Measurements from ENCODE around the gene CITED1. TPM values are rescaled to one million over a fixed set of nuclear protein-coding genes. Genes with fewer than 3 reads are reported as not detected.

The CITED1 gene
- total and polyA plus RNA-seq, 2 of the 13 experiments (the other 11 are each of a cell fraction or from before 2014, with no cell fraction given): 0.09 TPM; not detected in 1

GRCh38 chrX:72258174-72258573, 47.5 kb downstream of the CITED1 start (continued):
- no peak for TF ChIP-seq YY1 (IDR thresholded peaks at IDR 0.05; ENCODE audit: insufficient read depth, insufficient replicate concordance, low read depth, low read length)
- no peak for TF ChIP-seq CCDC6 (CRISPR knock-in tag; IDR thresholded peaks at IDR 0.05)
- no peak for TF ChIP-seq ZFP36L2 (CRISPR knock-in tag; IDR thresholded peaks at IDR 0.05)
- TF ChIP-seq SAP130 (CRISPR knock-in tag; IDR thresholded peaks at IDR 0.05; ENCODE audit: low read depth): peak; percentile 40; the same call in 1 of the 2 replicates
- no peak for TF ChIP-seq ZNF207 (IDR thresholded peaks at IDR 0.05; ENCODE audit: borderline replicate concordance)
- no peak for TF ChIP-seq SOX13 (IDR thresholded peaks at IDR 0.05)
- TF ChIP-seq SOX13 (CRISPR knock-in tag; conservative IDR thresholded peaks at IDR 0.05 in 1 of 2, IDR thresholded peaks at IDR 0.05 in 1 of 2): 0 out of 4 replicates have a peak, but pooled peaks of 1 of the 2 experiments have one; percentile 9
- no peak for TF ChIP-seq ZNF34 (CRISPR knock-in tag; IDR thresholded peaks at IDR 0.05; ENCODE audit: borderline replicate concordance)
- TF ChIP-seq NFE2L1 (CRISPR knock-in tag; IDR thresholded peaks at IDR 0.05; ENCODE audit: borderline replicate concordance): no peak
- TF ChIP-seq ZNF670 (CRISPR knock-in tag; IDR thresholded peaks at IDR 0.05; ENCODE audit: borderline replicate concordance): no peak
- no peak for TF ChIP-seq ZNF567 (CRISPR knock-in tag; IDR thresholded peaks at IDR 0.05; ENCODE audit: borderline replicate concordance)
- peak; percentile 34; the same call in 1 of the 2 replicates for TF ChIP-seq RXRB (CRISPR knock-in tag; IDR thresholded peaks at IDR 0.05; ENCODE audit: borderline replicate concordance)
- no peak for TF ChIP-seq E2F1 (CRISPR knock-in tag; IDR thresholded peaks at IDR 0.05)
- TF ChIP-seq ATF5 (CRISPR knock-in tag; IDR thresholded peaks at IDR 0.05; ENCODE audit: low read depth): no peak
- no peak for TF ChIP-seq ZFP37 (CRISPR knock-in tag; IDR thresholded peaks at IDR 0.05; ENCODE audit: borderline replicate concordance)
- 0 out of 4 replicates have a peak, but pooled peaks of 1 of the 2 experiments have one; percentile 43 for TF ChIP-seq EP300 (IDR thresholded peaks at IDR 0.05; ENCODE audit: low read depth in 2 of 2, low read length in 2 of 2)
- no peak for TF ChIP-seq EP300 (CRISPR knock-in tag; IDR thresholded peaks at IDR 0.05; ENCODE audit: borderline replicate concordance)
- no peak for TF ChIP-seq ZNF414 (CRISPR knock-in tag; IDR thresholded peaks at IDR 0.05)
- peak; percentile 66; the same call in 1 of the 2 replicates for TF ChIP-seq ETV5 (CRISPR knock-in tag; IDR thresholded peaks at IDR 0.05; ENCODE audit: borderline replicate concordance)
- no peak for TF ChIP-seq CBX1 (IDR thresholded peaks at IDR 0.05; ENCODE audit: low read depth)
- TF ChIP-seq, protein P1, sequence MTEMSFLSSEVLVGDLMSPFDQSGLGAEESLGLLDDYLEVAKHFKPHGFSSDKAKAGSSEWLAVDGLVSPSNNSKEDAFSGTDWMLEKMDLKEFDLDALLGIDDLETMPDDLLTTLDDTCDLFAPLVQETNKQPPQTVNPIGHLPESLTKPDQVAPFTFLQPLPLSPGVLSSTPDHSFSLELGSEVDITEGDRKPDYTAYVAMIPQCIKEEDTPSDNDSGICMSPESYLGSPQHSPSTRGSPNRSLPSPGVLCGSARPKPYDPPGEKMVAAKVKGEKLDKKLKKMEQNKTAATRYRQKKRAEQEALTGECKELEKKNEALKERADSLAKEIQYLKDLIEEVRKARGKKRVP (CRISPR knock-in tag; IDR thresholded peaks at IDR 0.05): no peak
- TF ChIP-seq ZNF580 (CRISPR knock-in tag; IDR thresholded peaks at IDR 0.05; ENCODE audit: borderline replicate concordance, low read depth): no peak
- TF ChIP-seq ZNF556 (CRISPR knock-in tag; IDR thresholded peaks at IDR 0.05; ENCODE audit: borderline replicate concordance): no peak
- TF ChIP-seq HMG20A (CRISPR knock-in tag; IDR thresholded peaks at IDR 0.05; ENCODE audit: borderline replicate concordance): no peak
- TF ChIP-seq NFE2 (CRISPR knock-in tag; IDR thresholded peaks at IDR 0.05): no peak
- TF ChIP-seq DDIT3 (CRISPR knock-in tag; IDR thresholded peaks at IDR 0.05): no peak
- no peak for TF ChIP-seq SRF (IDR thresholded peaks at IDR 0.05; ENCODE audit: low read depth, low read length)
- TF ChIP-seq SOX6 (IDR thresholded peaks at IDR 0.05): no peak
- TF ChIP-seq SOX6 (CRISPR knock-in tag; IDR thresholded peaks at IDR 0.05): peak; percentile 34
